GM23338 (cell line): Measurements from ENCODE around the gene ZSWIM3. TPM values are rescaled to one million over a fixed set of nuclear protein-coding genes. Genes with fewer than 3 reads are reported as not detected.

ENCODE experiments used
- ATAC-seq: fragments of 200-7000 bp; cut with Tn5 transposase; 3 replicates; pipeline ENCODE4 v1.9.1; 2020
- DNase-seq: peaks from one replicate; pipeline ENCODE4 v3.0.0-alpha.2; 2015; ENCODE audit warnings: low spot score
- H2AFZ ChIP-seq: fragments of 200-600 bp; sonication (generic); 2 replicates; pipeline ENCODE4 v1.8.0; 2016; ENCODE audit warnings: antibody characterized with exemption, mild to moderate bottlenecking, moderate library complexity
- H3F3A ChIP-seq: fragments of 200-600 bp; sonication (generic); replicated peaks from 2 replicates; pipeline ENCODE4 v1.8.0; 2017; ENCODE audit warnings: antibody characterized with exemption, mixed run types, low read depth
- H3K27ac ChIP-seq: fragments of 200-600 bp; sonication (generic); 2 replicates; pipeline ENCODE4 v1.6.1; 2016; ENCODE audit warnings: low read depth
- H3K27me3 ChIP-seq: fragments of 200-600 bp; sonication (generic); 2 replicates; pipeline ENCODE4 v1.8.0; 2016; ENCODE audit warnings: mild to moderate bottlenecking, mixed run types, moderate library complexity; ENCODE audit not compliant: insufficient read depth
- H3K36me3 ChIP-seq: fragments of 200-600 bp; sonication (generic); 2 replicates; pipeline ENCODE4 v1.8.0; 2016; ENCODE audit warnings: mild to moderate bottlenecking; ENCODE audit not compliant: insufficient read depth
- H3K4me1 ChIP-seq: fragments of 200-600 bp; sonication (generic); 2 replicates; pipeline ENCODE4 v1.8.0; 2016; ENCODE audit warnings: mild to moderate bottlenecking, moderate library complexity; ENCODE audit not compliant: insufficient read depth
- H3K4me2 ChIP-seq: fragments of 200-600 bp; sonication (generic); 2 replicates; pipeline ENCODE4 v1.7.1; 2017; ENCODE audit warnings: mixed run types
- H3K4me3 ChIP-seq: fragments of 200-600 bp; sonication (generic); 2 replicates; pipeline ENCODE4 v1.6.1; 2016; ENCODE audit warnings: mixed run types
- H3K79me2 ChIP-seq: fragments of 200-600 bp; sonication (generic); replicated peaks from 2 replicates; pipeline ENCODE4 v1.8.0; 2017; ENCODE audit warnings: mild to moderate bottlenecking; ENCODE audit not compliant: insufficient read depth
- H3K9me2 ChIP-seq: fragments of 200-600 bp; sonication (generic); 2 replicates; pipeline ENCODE4 v1.8.0; 2017; ENCODE audit not compliant: insufficient read depth
- H4K20me1 ChIP-seq: fragments of 200-600 bp; sonication (generic); replicated peaks from 2 replicates; pipeline ENCODE4 v1.8.0; 2017; ENCODE audit warnings: mild to moderate bottlenecking; ENCODE audit not compliant: insufficient read depth
- H3K27ac Mint-ChIP-seq: 2 replicates; pipeline ENCODE4 v1.8.0; 2020; ENCODE audit warnings: inconsistent platforms, mild to moderate bottlenecking, moderate library complexity, mixed read lengths
- H3K27me3 Mint-ChIP-seq: 3 replicates; pipeline ENCODE4 v1.8.0; 2022; ENCODE audit warnings: low read depth, mild to moderate bottlenecking, moderate library complexity, mixed read lengths, inconsistent platforms; ENCODE audit not compliant: insufficient read depth, poor library complexity
- H3K36me3 Mint-ChIP-seq: 3 replicates; pipeline ENCODE4 v1.8.0; 2021; ENCODE audit warnings: low read depth, mild to moderate bottlenecking, inconsistent platforms, moderate library complexity, mixed read lengths
- H3K4me1 Mint-ChIP-seq: 3 replicates; pipeline ENCODE4 v1.8.0; 2020; ENCODE audit warnings: mild to moderate bottlenecking, inconsistent platforms, mixed read lengths
- H3K4me3 Mint-ChIP-seq: 3 replicates; pipeline ENCODE4 v1.8.0; 2021; ENCODE audit warnings: moderate library complexity, mild to moderate bottlenecking, inconsistent platforms, mixed read lengths
- H3K9me3 Mint-ChIP-seq: 3 replicates; pipeline ENCODE4 v1.8.0; 2020; ENCODE audit warnings: moderate library complexity, mild to moderate bottlenecking, inconsistent platforms, mixed read lengths
- CREB1 ChIP-seq: fragments of 250-450 bp; sonication (Bioruptor Pico); IDR thresholded peaks from 2 replicates; pipeline ENCODE4 v1.5.0; 2020; ENCODE audit warnings: low read depth, mild to moderate bottlenecking, moderate library complexity
- ETS1 ChIP-seq: IDR thresholded peaks from 2 replicates; pipeline ENCODE4 v1.6.1; 2016; ENCODE audit warnings: antibody characterized with exemption
- EZH2 ChIP-seq: fragments of 200-600 bp; sonication (generic); IDR thresholded peaks from one replicate; pipeline ENCODE4 v1.8.0; 2017; ENCODE audit warnings: antibody characterized with exemption, mild to moderate bottlenecking, low read depth; ENCODE audit not compliant: unreplicated experiment
- EZH2phosphoT487 ChIP-seq: fragments of 200-600 bp; sonication (generic); IDR thresholded peaks from one replicate; pipeline ENCODE4 v1.8.1; 2018; ENCODE audit warnings: antibody characterized with exemption; ENCODE audit not compliant: unreplicated experiment
- JUNB ChIP-seq: IDR thresholded peaks from one replicate; pipeline ENCODE4 v1.6.1; 2016; ENCODE audit warnings: antibody characterized with exemption; ENCODE audit not compliant: unreplicated experiment
- POLR2AphosphoS5 ChIP-seq: IDR thresholded peaks from 2 replicates; pipeline ENCODE4 v1.6.1; 2016; ENCODE audit warnings: antibody characterized with exemption, low read depth
- REST ChIP-seq: IDR thresholded peaks from one replicate; pipeline ENCODE4 v1.6.1; 2018; ENCODE audit warnings: antibody characterized with exemption; ENCODE audit not compliant: unreplicated experiment
- STAT1 ChIP-seq: IDR thresholded peaks from one replicate; pipeline ENCODE4 v1.6.1; 2016; ENCODE audit warnings: antibody characterized with exemption; ENCODE audit not compliant: unreplicated experiment
- ZNF114 ChIP-seq: fragments of 250-450 bp; sonication (Bioruptor Pico); IDR thresholded peaks from 2 replicates; pipeline ENCODE4 v1.5.0; 2020; ENCODE audit warnings: mild to moderate bottlenecking, moderate library complexity
- ZNF462 ChIP-seq: fragments of 250-450 bp; sonication (Bioruptor Pico); IDR thresholded peaks from 2 replicates; pipeline ENCODE4 v1.5.0; 2020; ENCODE audit warnings: mild to moderate bottlenecking, moderate library complexity
- polyA plus RNA-seq: library from polyadenylated mRNA; unstranded; fragments of >200 nt; fragmentation: Nextera tagmentation; extraction: Ambion mirVana; gene quantifications from 2 replicates; pipeline ENCODE4 v1.2.1, GENCODE V29; 2016
- total RNA-seq: library from RNA; depleted of rRNA; stranded (reverse); fragments of >200 nt; shearing (Covaris generic); gene quantifications from 2 replicates; pipeline ENCODE4 v1.2.3, GENCODE V29; 2014

ZSWIM3 gene
- total and polyA plus RNA-seq, 2 experiments from 2014 or later, result 2.0 to 8.2 TPM

DNA sequence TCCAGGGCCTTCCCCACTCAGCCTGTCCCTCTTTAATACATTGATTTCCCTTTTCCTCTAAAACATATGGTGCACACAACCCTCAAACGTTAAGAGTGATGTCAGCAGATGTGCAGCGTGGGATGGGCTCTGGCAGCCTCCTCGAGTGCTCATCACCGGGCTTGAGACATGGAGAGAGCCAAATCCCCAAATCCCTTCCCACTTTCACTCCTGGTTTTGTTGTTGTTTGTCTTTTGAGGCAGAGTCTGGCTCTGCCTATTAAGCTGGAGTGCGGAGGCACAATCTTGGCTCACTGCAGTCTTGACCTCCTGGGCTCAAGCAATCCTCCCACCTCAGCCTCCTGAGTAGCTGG lies 60.4 kb downstream of the ZSWIM3 start:
- H3K4me1 ChIP-seq, result peaks cover under 1% of the 10 kb centered on the region; the same call in 1 of the 2 replicates
- Mint-ChIP-seq H3K27ac (no peak overlapping the region), H3K4me3 (no peak overlapping the region; the same call in 2 of the 3 replicates), H3K36me3 (no peaks in the 10 kb centered on the region), H3K9me3 (no peaks in the 10 kb centered on the region), H3K4me1 (peaks cover 10% of the 10 kb centered on the region), H3K27me3 (peaks cover 7% of the 10 kb centered on the region)
- ATAC-seq (no peak), DNase-seq (no peak)
- no peaks in the 10 kb centered on the region for H3K79me2 ChIP-seq
- no peaks in the 10 kb centered on the region for H4K20me1 ChIP-seq
- no peak overlapping the region for H3K27ac ChIP-seq
- no peaks in the 10 kb centered on the region for H3K9me2 ChIP-seq
- H3K36me3 ChIP-seq, result no peaks in the 10 kb centered on the region
- H3K27me3 ChIP-seq, result no peaks in the 10 kb centered on the region
- H2AFZ ChIP-seq, result no peak overlapping the region
- no peak overlapping the region for H3K4me3 ChIP-seq
- H3K4me2 ChIP-seq, result no peak overlapping the region
- no peak for TF ChIP-seq CREB1 (CRISPR knock-in tag)
- TF ChIP-seq ETS1, result no peak
- TF ChIP-seq EZH2phosphoT487, result no peak
- TF ChIP-seq ZNF114 (CRISPR knock-in tag), result no peak
- no peak for TF ChIP-seq REST
- no peak for TF ChIP-seq JUNB
- TF ChIP-seq ZNF462 (CRISPR knock-in tag), result no peak
- no peak for TF ChIP-seq STAT1
- no peak for TF ChIP-seq POLR2AphosphoS5
- TF ChIP-seq EZH2, result no peak
- H3F3A ChIP-seq, result no peaks in the 10 kb centered on the region
